ENCODE measurements around the gene ETV1.
"Not testable (repeated sequence)": the region's sequence is repeated elsewhere in the genome, so short reads cannot be mapped to it uniquely, and the experiment has no call there.

- not testable (repeated sequence) for TF ChIP-seq CTCF (IDR thresholded peaks at IDR 0.05); POLR2A (IDR thresholded peaks at IDR 0.05); POLR2AphosphoS5 (IDR thresholded peaks at IDR 0.05; ENCODE audit: insufficient read depth in 1 of 2, low read depth in 1 of 2)
Observed at GRCh38 chr7:13918333-13918732, 71.1 kb downstream of the ETV1 start.
